ENCODE data around the gene MVB12B. TPM values are rescaled to one million over a fixed set of nuclear protein-coding genes. Genes with fewer than 3 reads are reported as not detected.

Gene MVB12B
- total and polyA plus RNA-seq, 2 of the 8 experiments (the other 6 are each of a cell fraction or from before 2014, with no cell fraction given): 2.6 to 5.0 TPM

DNA sequence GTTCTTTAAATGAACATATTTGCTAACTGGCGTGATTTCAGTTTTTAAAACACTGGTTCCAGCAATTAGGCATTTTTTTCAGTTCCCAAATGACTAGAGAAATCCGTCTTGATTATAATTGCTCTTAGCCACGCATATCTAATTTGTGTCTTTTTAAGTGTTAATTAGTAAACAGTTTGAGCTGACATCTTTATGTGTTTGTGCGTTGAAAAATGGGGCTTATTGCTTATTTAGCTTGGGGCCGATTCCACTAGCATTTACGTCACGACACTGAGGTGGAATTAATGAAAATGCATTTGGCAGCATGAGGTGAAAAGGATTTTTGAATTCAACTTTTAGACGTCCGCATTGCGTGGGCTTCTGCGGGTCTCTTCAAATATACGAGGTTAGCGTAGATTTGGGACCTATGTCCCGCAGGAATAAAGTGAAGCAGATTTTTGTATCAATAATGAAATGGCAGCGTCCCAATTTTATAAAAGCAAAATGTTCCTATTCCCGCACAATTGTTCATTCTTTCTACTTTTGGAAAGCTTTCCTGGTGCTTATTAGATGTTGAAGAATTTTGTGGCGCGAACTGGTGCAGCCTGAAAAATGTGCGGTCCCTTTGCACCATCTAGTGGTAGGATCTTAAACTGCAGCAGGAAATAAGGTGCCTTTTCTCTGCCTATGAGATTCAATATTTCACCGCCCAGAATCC is 164.4 kb downstream of the MVB12B start:
- Histone ChIP-seq H2BK15ac (ENCODE audit: low read length) (no peak overlapping the region), H4K91ac (replicated peaks; ENCODE audit: insufficient read length, low read length) (no peak overlapping the region), H3K9ac (replicated peaks in 1 of 4; ENCODE audit: extremely low read depth in 1 of 4, low read depth in 3 of 4, low read length in 3 of 4) (no peak overlapping the region), H3K36me3 (ENCODE audit: control insufficient read depth in 2 of 4, insufficient read depth in 4 of 4, low read length in 3 of 4) (no peaks in the 10 kb centered on the region), H3K4me1 (replicated peaks in 1 of 4; ENCODE audit: control insufficient read depth in 3 of 4, insufficient read depth in 4 of 4, low read length in 3 of 4) (no peaks in the 10 kb centered on the region; a peak in 1 of 7 replicates), H2AFZ (ENCODE audit: low read length) (no peak overlapping the region), H3K14ac (ENCODE audit: insufficient read length) (no peak overlapping the region), H4K20me1 (replicated peaks in 1 of 2; ENCODE audit: control insufficient read depth in 1 of 2, insufficient read depth in 2 of 2, low read length in 2 of 2) (no peaks in the 10 kb centered on the region), H4K8ac (ENCODE audit: extremely low read depth, insufficient read depth, low read length) (no peak overlapping the region), H3K18ac (ENCODE audit: extremely low read depth, low read length) (no peak overlapping the region), H3K23ac (ENCODE audit: insufficient read length) (no peak overlapping the region), H3K79me2 (ENCODE audit: control insufficient read depth in 1 of 2, insufficient read depth in 2 of 2, low read length in 2 of 2) (no peaks in the 10 kb centered on the region), H2BK20ac (ENCODE audit: low read length) (no peak overlapping the region), H3K27ac (ENCODE audit: low read depth, low read length) (no peak overlapping the region), H3K4me2 (ENCODE audit: insufficient read depth in 1 of 2, low read depth in 2 of 2, low read length in 2 of 2) (no peak overlapping the region), H3K4me3 (ENCODE audit: extremely low read depth in 1 of 4, insufficient read depth in 2 of 4, low read depth in 3 of 4, low read length in 4 of 4) (no peak overlapping the region), H2BK12ac (ENCODE audit: low read depth, low read length) (no peak overlapping the region), H3K23me2 (ENCODE audit: low read depth, low read length) (no peaks in the 10 kb centered on the region; the same call in 1 of the 2 replicates), H2BK5ac (ENCODE audit: low read depth, low read length) (no peak overlapping the region), H2BK120ac (replicated peaks; ENCODE audit: low read depth, low read length) (no peak overlapping the region), H4K5ac (ENCODE audit: insufficient read length, low read depth, low read length) (no peak overlapping the region), H3K9me3 (ENCODE audit: insufficient read depth in 2 of 2, low read depth in 1 of 2, low read length in 1 of 2) (no peaks in the 10 kb centered on the region), H3K79me1 (ENCODE audit: low read depth, low read length) (no peaks in the 10 kb centered on the region), H3K56ac (replicated peaks; ENCODE audit: insufficient read length, low read depth, low read length) (no peak overlapping the region), H3K4ac (replicated peaks; ENCODE audit: insufficient read length, low read depth, low read length) (no peak overlapping the region), H3K27me3 (replicated peaks in 1 of 4; ENCODE audit: control insufficient read depth in 3 of 4, extremely low read depth in 1 of 4, insufficient read depth in 3 of 4, low read length in 3 of 4) (no peaks in the 10 kb centered on the region), H2AK5ac (ENCODE audit: low read depth, low read length) (no peak overlapping the region)
- WGBS, 2 experiments (ENCODE audit: extremely low coverage in 1 of 2, insufficient coverage in 1 of 2, insufficient read length in 1 of 2, insufficient replicate concordance in 2 of 2, low coverage in 1 of 2, low lambda C conversion rate in 2 of 2, missing lambda C conversion rate in 1 of 2): 60% methylated on average over 20 of the region's 20 CpGs; no CpG with 5 or more reads in 1 of the 2 experiments
- peak; percentile 88 for FAIRE-seq
- POLR2A ChIA-PET (ENCODE audit: partially characterized antibody): no interaction called here
- peak; percentile 94 to 95 for TF ChIP-seq RAD21 (IDR thresholded peaks at IDR 0.05 in 1 of 2, conservative IDR thresholded peaks at IDR 0.05 in 1 of 2; ENCODE audit: low read depth in 2 of 2, low read length in 2 of 2)
- no peak for TF ChIP-seq YY1 (IDR thresholded peaks at IDR 0.05; ENCODE audit: low read depth, low read length)
- TF ChIP-seq POU5F1 (IDR thresholded peaks at IDR 0.05; ENCODE audit: low read depth, low read length): no peak
- peak; percentile 72; the same call in 1 of the 2 replicates for TF ChIP-seq TEAD4 (IDR thresholded peaks at IDR 0.05; ENCODE audit: low read depth, low read length)
- TF ChIP-seq, protein P1, sequence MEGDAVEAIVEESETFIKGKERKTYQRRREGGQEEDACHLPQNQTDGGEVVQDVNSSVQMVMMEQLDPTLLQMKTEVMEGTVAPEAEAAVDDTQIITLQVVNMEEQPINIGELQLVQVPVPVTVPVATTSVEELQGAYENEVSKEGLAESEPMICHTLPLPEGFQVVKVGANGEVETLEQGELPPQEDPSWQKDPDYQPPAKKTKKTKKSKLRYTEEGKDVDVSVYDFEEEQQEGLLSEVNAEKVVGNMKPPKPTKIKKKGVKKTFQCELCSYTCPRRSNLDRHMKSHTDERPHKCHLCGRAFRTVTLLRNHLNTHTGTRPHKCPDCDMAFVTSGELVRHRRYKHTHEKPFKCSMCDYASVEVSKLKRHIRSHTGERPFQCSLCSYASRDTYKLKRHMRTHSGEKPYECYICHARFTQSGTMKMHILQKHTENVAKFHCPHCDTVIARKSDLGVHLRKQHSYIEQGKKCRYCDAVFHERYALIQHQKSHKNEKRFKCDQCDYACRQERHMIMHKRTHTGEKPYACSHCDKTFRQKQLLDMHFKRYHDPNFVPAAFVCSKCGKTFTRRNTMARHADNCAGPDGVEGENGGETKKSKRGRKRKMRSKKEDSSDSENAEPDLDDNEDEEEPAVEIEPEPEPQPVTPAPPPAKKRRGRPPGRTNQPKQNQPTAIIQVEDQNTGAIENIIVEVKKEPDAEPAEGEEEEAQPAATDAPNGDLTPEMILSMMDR (IDR thresholded peaks at IDR 0.05; ENCODE audit: control extremely low read depth in 1 of 3, insufficient read depth in 1 of 3, low read depth in 1 of 3, low read length in 3 of 3): peak; percentile 46 to 80 (median 77)
- no peak for TF ChIP-seq TAF1 (IDR thresholded peaks at IDR 0.05; ENCODE audit: low read depth, low read length)
- CTCF ChIA-PET (ENCODE audit: partially characterized antibody): interaction anchor here (0.5 to 3.7 kb wide), 59 partner anchors 9 to 1096 kb away, joined by 3 to 50 read pairs (median 4); no protein-coding TSS in a partner anchor
- DNase-seq (ENCODE audit: low read depth in 1 of 2, low spot score in 2 of 2): no peak
